ENCODE results near the gene TBC1D10A. TPM values are rescaled to one million over a fixed set of nuclear protein-coding genes. Genes with fewer than 3 reads are reported as not detected.
A peak's percentile ranks its signal among the peaks of the same experiment; 100 is the strongest.

TBC1D10A gene
- polyA plus RNA-seq, 2 donors: 30.4 to 35.3 TPM

DNA sequence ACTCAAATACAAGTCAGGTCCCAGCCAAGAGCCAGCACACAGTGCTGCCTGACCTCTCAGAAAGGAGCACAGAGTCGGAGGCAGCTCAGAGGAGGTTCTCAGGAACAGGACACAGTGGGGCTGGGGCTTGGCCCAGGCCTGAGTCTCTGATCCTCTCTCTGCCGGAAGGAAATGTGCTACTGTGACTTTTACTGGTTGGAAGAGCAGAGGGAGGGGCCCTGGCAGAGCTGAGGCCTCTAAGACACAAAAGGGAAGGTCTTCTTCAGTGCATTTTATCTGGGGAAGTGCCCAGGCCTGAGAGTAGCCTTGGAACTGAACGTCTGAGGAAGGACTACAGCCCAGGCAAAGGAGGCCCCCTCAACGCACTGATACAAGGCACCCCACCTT is 21.2 kb downstream of the TBC1D10A start:
- Histone ChIP-seq H3K4me3 (ENCODE audit: low read depth in 1 of 2, low read length in 2 of 2) (peak overlapping the region in 1 of 2 donors; percentile 5), H3K4me1 (ENCODE audit: control insufficient read depth in 2 of 2, insufficient read depth in 2 of 2, low read length in 1 of 2) (peaks cover 34 to 65% of the 10 kb centered on the region in 2 donors), H3K36me3 (ENCODE audit: control insufficient read depth in 2 of 2, insufficient read depth in 2 of 2, low read length in 1 of 2) (peaks cover 0 to 16% of the 10 kb centered on the region in 2 donors), H3K9me3 (ENCODE audit: control insufficient read depth in 2 of 2, insufficient read depth in 1 of 2, low read depth in 1 of 2, low read length in 1 of 2) (no peaks in the 10 kb centered on the region), H3K27ac (ENCODE audit: low read depth in 2 of 2, low read length in 1 of 2) (peak overlapping the region; percentile 96 to 99), H3K27me3 (ENCODE audit: control insufficient read depth in 1 of 2, insufficient read depth in 2 of 2, low read length in 2 of 2) (no peaks in the 10 kb centered on the region)
- 4 to 15% methylated on average over 4 of the region's 4 CpGs for WGBS, 2 donors

DNA sequence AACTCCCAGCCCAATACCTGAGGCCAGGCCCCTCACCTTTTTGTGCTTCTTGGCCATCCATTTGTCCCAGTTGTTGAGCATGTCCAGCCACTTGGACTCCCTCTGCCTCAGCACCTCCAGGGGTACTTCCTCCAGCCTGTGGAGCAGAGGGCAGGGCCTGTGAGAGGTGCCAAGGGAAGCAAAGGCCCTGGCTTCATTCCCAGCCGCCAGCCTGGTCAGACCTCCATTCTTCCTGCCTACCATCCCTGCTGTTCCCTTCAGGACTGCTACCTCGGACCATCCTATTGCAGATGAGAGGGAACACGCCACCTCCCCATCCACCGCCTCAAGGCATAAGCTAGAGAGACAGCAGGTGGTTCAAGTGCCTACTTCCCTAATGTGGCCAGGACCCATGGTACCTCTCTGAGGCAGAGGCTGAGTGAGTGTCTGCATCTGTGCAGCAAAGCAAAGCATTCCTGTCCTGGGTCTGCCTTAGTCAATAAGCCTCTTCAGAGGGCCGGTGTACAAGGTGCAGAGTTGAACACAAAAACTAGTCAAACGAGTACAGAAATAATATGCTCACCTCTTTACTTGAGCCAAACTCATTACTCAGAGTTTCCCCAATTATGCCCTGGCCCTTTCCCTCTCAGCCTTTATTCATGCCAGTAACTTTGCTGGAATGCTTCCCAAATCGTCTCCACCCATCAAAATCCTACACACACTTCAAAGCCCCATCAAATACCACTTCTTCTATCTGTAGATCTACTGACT is 22.1 kb downstream of the TBC1D10A start:
- Histone ChIP-seq H3K4me1 (ENCODE audit: control insufficient read depth in 2 of 2, insufficient read depth in 2 of 2, low read length in 1 of 2) (peaks cover 33 to 58% of the 10 kb centered on the region in 2 donors), H3K27ac (ENCODE audit: low read depth in 2 of 2, low read length in 1 of 2) (peak overlapping the region; percentile 96 to 99), H3K27me3 (ENCODE audit: control insufficient read depth in 1 of 2, insufficient read depth in 2 of 2, low read length in 2 of 2) (no peaks in the 10 kb centered on the region), H3K36me3 (ENCODE audit: control insufficient read depth in 2 of 2, insufficient read depth in 2 of 2, low read length in 1 of 2) (peaks cover 0 to 21% of the 10 kb centered on the region in 2 donors), H3K9me3 (ENCODE audit: control insufficient read depth in 2 of 2, insufficient read depth in 1 of 2, low read depth in 1 of 2, low read length in 1 of 2) (no peaks in the 10 kb centered on the region), H3K4me3 (ENCODE audit: low read depth in 1 of 2, low read length in 2 of 2) (no peak overlapping the region)
- 26 to 43% methylated on average over 7 of the region's 7 CpGs for WGBS, 2 donors

DNA sequence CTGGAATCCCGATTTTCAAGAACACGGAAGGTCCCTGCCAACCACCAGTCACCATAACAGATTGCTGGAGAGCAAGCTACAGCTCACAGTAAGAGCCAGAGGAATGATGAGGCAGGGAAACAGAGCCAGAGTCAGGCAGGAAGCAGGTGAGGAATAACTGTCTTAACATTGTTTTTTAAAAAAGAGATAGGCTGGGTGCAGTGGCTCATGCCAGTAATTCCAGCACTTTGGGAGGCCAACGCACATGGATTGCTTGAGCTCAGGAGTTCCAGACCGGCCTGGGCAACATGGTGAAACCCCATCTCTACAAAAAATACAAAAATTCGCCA is 24.0 kb downstream of the TBC1D10A start:
- H3K4me1 ChIP-seq (ENCODE audit: control insufficient read depth in 2 of 2, insufficient read depth in 2 of 2, low read length in 1 of 2): peaks cover 30 to 63% of the 10 kb centered on the region in 2 donors

DNA sequence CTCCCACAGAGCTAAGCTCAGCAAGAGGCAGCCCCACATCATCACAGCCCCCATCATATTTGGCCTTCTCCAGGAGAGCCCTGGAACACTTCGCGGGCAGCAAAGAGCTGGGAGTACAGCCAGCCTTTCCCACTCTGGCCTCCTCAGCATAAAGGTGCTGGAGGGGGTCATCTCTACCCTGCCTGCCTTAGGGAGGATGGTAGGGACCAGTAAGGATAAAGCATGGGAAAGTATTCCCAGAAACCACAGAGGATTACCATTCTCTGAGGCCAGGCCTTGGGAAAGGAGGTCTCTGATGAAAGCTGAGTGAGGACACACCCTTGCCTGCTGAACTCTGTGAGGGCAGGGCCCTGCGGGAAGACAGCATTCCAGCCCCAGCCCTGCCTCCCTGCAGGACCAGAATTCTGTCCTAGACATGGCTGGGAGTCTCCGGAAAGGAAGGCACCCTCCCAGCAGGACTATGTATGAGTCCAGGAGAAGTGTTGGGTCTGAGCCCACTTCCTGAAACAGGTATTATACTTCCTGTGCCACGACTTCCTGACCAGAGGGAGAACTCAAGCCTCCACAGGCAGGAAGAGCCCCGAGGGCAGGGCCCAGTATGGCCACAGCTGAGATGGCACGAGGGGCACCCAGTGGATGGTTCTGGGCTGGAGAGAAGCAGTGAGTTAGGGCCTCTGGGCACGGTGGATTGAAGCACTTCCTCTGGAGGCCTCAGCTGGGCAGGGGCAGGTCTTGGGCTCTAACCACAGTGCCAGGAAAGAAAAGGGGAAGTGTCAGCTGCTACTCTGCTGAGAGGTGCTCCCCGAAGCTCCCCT is 24.5 kb downstream of the TBC1D10A start:
- H3K36me3 ChIP-seq (ENCODE audit: control insufficient read depth in 2 of 2, insufficient read depth in 2 of 2, low read length in 1 of 2): peaks cover 10 to 41% of the 10 kb centered on the region in 2 donors
- H3K27ac ChIP-seq (ENCODE audit: low read depth in 2 of 2, low read length in 1 of 2): peak overlapping the region; percentile 96 to 99
- H3K4me3 ChIP-seq (ENCODE audit: low read depth in 1 of 2, low read length in 2 of 2): no peak overlapping the region
- no peaks in the 10 kb centered on the region for H3K9me3 ChIP-seq (ENCODE audit: control insufficient read depth in 2 of 2, insufficient read depth in 1 of 2, low read depth in 1 of 2, low read length in 1 of 2)
- H3K4me1 ChIP-seq (ENCODE audit: control insufficient read depth in 2 of 2, insufficient read depth in 2 of 2, low read length in 1 of 2): peaks cover 31 to 66% of the 10 kb centered on the region in 2 donors
- H3K27me3 ChIP-seq (ENCODE audit: control insufficient read depth in 1 of 2, insufficient read depth in 2 of 2, low read length in 2 of 2): no peaks in the 10 kb centered on the region
- WGBS, 2 donors: 35 to 48% methylated on average over 9 of the region's 9 CpGs

More for the DNA sequence above, 24.0 kb downstream of the TBC1D10A start:
- peaks cover 7 to 36% of the 10 kb centered on the region in 2 donors for H3K36me3 ChIP-seq (ENCODE audit: control insufficient read depth in 2 of 2, insufficient read depth in 2 of 2, low read length in 1 of 2)
- no peaks in the 10 kb centered on the region for H3K9me3 ChIP-seq (ENCODE audit: control insufficient read depth in 2 of 2, insufficient read depth in 1 of 2, low read depth in 1 of 2, low read length in 1 of 2)
- WGBS, 2 donors: 44 to 58% methylated on average over 5 of the region's 5 CpGs
- peak overlapping the region; percentile 96 to 99 for H3K27ac ChIP-seq (ENCODE audit: low read depth in 2 of 2, low read length in 1 of 2)
- no peaks in the 10 kb centered on the region for H3K27me3 ChIP-seq (ENCODE audit: control insufficient read depth in 1 of 2, insufficient read depth in 2 of 2, low read length in 2 of 2)
- H3K4me3 ChIP-seq (ENCODE audit: low read depth in 1 of 2, low read length in 2 of 2): no peak overlapping the region

DNA sequence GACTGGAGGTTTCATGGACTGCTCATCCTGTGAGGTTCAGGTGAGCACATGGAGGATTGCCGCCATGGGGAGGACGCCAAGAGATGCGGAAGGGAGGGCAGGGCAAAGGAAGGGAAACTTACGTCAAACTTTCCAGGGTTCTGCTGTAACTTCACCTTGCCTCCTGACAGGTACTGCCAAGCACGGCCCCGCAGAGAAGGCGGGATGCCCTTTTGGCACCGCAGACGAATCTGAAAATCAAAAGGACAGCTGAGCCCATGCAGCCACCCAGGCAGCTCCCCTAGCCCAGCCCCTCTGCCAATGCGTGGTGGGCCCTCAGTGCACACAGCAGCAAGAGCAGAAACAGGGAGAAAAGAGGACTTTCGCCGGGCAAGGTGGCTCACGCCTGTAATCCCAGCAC is 27.4 kb downstream of the TBC1D10A start:
- H3K9me3 ChIP-seq (ENCODE audit: control insufficient read depth in 2 of 2, insufficient read depth in 1 of 2, low read depth in 1 of 2, low read length in 1 of 2): no peaks in the 10 kb centered on the region
- no peak overlapping the region for H3K4me3 ChIP-seq (ENCODE audit: low read depth in 1 of 2, low read length in 2 of 2)
- H3K36me3 ChIP-seq (ENCODE audit: control insufficient read depth in 2 of 2, insufficient read depth in 2 of 2, low read length in 1 of 2): peaks cover 23 to 61% of the 10 kb centered on the region in 2 donors
- no peaks in the 10 kb centered on the region for H3K27me3 ChIP-seq (ENCODE audit: control insufficient read depth in 1 of 2, insufficient read depth in 2 of 2, low read length in 2 of 2)
- 87 to 88% methylated on average over 13 of the region's 13 CpGs for WGBS, 2 donors
- peak overlapping the region; percentile 81 to 89 for H3K27ac ChIP-seq (ENCODE audit: low read depth in 2 of 2, low read length in 1 of 2)
- H3K4me1 ChIP-seq (ENCODE audit: control insufficient read depth in 2 of 2, insufficient read depth in 2 of 2, low read length in 1 of 2): peaks cover 20 to 68% of the 10 kb centered on the region in 2 donors

DNA sequence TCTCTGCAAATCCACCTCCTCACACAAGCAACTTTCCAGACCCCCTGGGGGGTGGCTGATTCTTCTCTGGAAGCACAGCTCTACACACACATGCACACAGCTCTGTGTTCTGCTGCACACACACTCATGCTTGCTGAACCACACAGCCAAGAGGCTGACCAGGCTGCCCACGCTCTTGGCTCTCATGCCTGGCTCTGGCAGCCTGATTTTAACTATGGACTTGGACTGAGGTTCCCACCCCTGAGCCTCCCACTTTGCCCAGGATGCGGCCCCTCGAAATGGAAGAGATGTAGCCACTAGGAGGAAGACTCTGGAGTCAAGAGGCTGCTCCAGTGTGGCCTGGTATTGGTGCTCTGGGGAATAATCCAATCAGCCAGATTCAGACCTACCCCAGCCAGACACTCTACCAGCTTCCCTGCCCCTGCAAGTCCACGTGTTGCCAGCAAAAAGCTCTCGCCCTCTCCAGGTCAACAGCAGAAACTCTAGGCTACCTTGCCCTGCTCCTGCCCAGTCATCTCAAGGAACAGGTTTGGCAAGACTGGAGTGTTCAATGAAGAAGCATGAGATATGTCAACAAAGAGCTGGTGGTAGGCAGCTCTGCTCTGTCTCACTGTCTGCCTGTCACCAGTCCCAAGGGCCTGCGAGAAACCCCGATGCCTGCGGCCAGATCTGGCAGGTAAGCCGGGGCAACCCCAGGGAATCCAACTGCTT is 28.6 kb downstream of the TBC1D10A start:
- no peak overlapping the region for H3K4me3 ChIP-seq (ENCODE audit: low read depth in 1 of 2, low read length in 2 of 2)
- H3K27me3 ChIP-seq (ENCODE audit: control insufficient read depth in 1 of 2, insufficient read depth in 2 of 2, low read length in 2 of 2): no peaks in the 10 kb centered on the region
- peak overlapping the region; percentile 81 to 89 for H3K27ac ChIP-seq (ENCODE audit: low read depth in 2 of 2, low read length in 1 of 2)
- peaks cover 20 to 62% of the 10 kb centered on the region in 2 donors for H3K4me1 ChIP-seq (ENCODE audit: control insufficient read depth in 2 of 2, insufficient read depth in 2 of 2, low read length in 1 of 2)
- 61 to 67% methylated on average over 9 of the region's 9 CpGs for WGBS, 2 donors
- peaks cover 29 to 68% of the 10 kb centered on the region in 2 donors for H3K36me3 ChIP-seq (ENCODE audit: control insufficient read depth in 2 of 2, insufficient read depth in 2 of 2, low read length in 1 of 2)
- no peaks in the 10 kb centered on the region for H3K9me3 ChIP-seq (ENCODE audit: control insufficient read depth in 2 of 2, insufficient read depth in 1 of 2, low read depth in 1 of 2, low read length in 1 of 2)

DNA sequence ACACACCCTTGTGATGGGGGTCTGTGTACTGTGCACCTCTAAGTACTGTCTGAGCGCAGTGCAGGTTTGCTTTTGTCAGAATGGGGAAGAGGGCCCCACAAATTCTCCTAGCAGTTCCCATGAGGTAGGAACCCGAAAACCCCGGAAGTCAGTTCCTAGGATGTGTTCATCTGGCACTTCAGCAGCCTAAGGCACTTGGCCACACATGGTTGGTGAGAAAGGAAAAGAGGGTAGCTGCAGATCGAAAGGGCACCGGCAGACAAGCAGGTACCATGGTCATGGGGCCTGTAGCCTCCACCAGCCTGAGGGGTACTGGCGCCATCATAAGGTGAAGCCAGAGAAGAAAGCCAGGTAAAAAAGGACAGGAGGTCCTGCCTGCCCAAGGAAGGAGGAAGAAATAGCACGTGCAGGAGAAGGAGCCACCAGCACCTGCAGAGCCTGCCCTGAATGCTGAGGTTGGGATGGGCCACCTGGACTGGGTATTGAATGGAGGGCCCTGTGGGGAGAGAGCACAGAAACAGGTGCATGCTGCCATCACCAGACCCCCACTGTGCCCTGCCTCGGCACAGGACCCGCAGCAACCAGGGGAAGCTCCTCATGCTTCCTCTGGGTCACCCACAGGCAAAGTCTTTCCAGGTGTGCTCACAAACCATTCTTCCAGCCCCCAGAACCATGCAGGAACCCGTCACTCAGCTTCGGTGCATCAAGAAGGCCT is 29.3 kb downstream of the TBC1D10A start:
- Histone ChIP-seq H3K36me3 (ENCODE audit: control insufficient read depth in 2 of 2, insufficient read depth in 2 of 2, low read length in 1 of 2) (peaks cover 33 to 75% of the 10 kb centered on the region in 2 donors), H3K4me1 (ENCODE audit: control insufficient read depth in 2 of 2, insufficient read depth in 2 of 2, low read length in 1 of 2) (peaks cover 20 to 61% of the 10 kb centered on the region in 2 donors), H3K9me3 (ENCODE audit: control insufficient read depth in 2 of 2, insufficient read depth in 1 of 2, low read depth in 1 of 2, low read length in 1 of 2) (no peaks in the 10 kb centered on the region), H3K27me3 (ENCODE audit: control insufficient read depth in 1 of 2, insufficient read depth in 2 of 2, low read length in 2 of 2) (no peaks in the 10 kb centered on the region), H3K27ac (ENCODE audit: low read depth in 2 of 2, low read length in 1 of 2) (peak overlapping the region; percentile 78 to 89), H3K4me3 (ENCODE audit: low read depth in 1 of 2, low read length in 2 of 2) (no peak overlapping the region)
- WGBS, 2 donors: 84 to 87% methylated on average over 11 of the region's 11 CpGs

DNA sequence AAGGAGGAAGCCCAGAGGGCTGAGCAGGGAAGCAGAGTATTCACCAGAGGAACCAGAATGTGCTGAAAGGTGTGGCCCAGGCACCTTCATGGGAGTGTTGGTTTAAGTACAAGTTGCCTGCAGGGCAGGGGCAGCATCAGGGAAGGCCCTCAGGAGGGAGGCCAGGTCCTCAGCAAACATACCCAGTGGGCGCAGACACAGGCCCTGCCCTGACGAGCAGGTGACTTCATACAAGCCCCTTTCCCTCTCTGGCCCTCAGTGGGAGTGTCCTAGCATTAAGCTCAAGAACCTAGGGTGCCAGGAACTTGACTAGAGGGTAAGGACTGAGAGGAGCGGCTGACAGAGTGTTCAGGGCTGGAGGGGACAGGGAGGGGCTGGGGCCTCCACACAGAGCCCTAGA is 29.9 kb downstream of the TBC1D10A start:
- Histone ChIP-seq H3K9me3 (ENCODE audit: control insufficient read depth in 2 of 2, insufficient read depth in 1 of 2, low read depth in 1 of 2, low read length in 1 of 2) (no peaks in the 10 kb centered on the region), H3K4me3 (ENCODE audit: low read depth in 1 of 2, low read length in 2 of 2) (no peak overlapping the region), H3K36me3 (ENCODE audit: control insufficient read depth in 2 of 2, insufficient read depth in 2 of 2, low read length in 1 of 2) (peaks cover 33 to 78% of the 10 kb centered on the region in 2 donors), H3K27ac (ENCODE audit: low read depth in 2 of 2, low read length in 1 of 2) (peak overlapping the region; percentile 50 to 89), H3K27me3 (ENCODE audit: control insufficient read depth in 1 of 2, insufficient read depth in 2 of 2, low read length in 2 of 2) (no peaks in the 10 kb centered on the region), H3K4me1 (ENCODE audit: control insufficient read depth in 2 of 2, insufficient read depth in 2 of 2, low read length in 1 of 2) (peaks cover 21 to 61% of the 10 kb centered on the region in 2 donors)
- WGBS, 2 donors: 51 to 62% methylated on average over 3 of the region's 3 CpGs

DNA sequence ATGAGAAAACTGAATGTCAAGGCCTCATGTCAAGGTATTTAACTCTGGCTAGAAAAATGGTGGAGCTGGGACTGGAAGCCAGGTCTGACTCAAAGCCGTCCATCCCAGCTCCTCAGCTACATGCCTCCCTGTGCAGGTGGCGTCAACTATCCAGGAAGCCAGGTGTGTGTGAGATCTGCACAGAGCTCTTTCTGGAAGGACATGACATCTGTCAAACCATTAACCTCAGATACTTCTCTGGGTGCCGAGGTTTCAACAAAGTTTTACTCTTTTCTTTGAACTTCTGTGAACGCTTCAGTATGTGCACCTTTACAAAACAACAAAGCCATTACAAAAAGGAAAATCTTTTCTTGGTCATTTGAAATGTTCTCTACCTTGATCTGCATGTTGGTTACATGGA is 30.4 kb downstream of the TBC1D10A start:
- no peaks in the 10 kb centered on the region for H3K9me3 ChIP-seq (ENCODE audit: control insufficient read depth in 2 of 2, insufficient read depth in 1 of 2, low read depth in 1 of 2, low read length in 1 of 2)
- peaks cover 21 to 60% of the 10 kb centered on the region in 2 donors for H3K4me1 ChIP-seq (ENCODE audit: control insufficient read depth in 2 of 2, insufficient read depth in 2 of 2, low read length in 1 of 2)
- WGBS, 2 donors: 78 to 85% methylated on average over 4 of the region's 4 CpGs
- H3K27ac ChIP-seq (ENCODE audit: low read depth in 2 of 2, low read length in 1 of 2): peak overlapping the region; percentile 23 to 66
- no peaks in the 10 kb centered on the region for H3K27me3 ChIP-seq (ENCODE audit: control insufficient read depth in 1 of 2, insufficient read depth in 2 of 2, low read length in 2 of 2)
- H3K36me3 ChIP-seq (ENCODE audit: control insufficient read depth in 2 of 2, insufficient read depth in 2 of 2, low read length in 1 of 2): peaks cover 33 to 78% of the 10 kb centered on the region in 2 donors
- H3K4me3 ChIP-seq (ENCODE audit: low read depth in 1 of 2, low read length in 2 of 2): no peak overlapping the region
